Activated T-cell treated with anti-CD3 and anti-CD28 coated beads for 4 hours (primary cell): ENCODE results near the gene FBXO33.

Source experiments
- DNase-seq: peaks from one replicate; pipeline ENCODE4 v3.0.0-alpha.2; 2020

Gene FBXO33

DNA sequence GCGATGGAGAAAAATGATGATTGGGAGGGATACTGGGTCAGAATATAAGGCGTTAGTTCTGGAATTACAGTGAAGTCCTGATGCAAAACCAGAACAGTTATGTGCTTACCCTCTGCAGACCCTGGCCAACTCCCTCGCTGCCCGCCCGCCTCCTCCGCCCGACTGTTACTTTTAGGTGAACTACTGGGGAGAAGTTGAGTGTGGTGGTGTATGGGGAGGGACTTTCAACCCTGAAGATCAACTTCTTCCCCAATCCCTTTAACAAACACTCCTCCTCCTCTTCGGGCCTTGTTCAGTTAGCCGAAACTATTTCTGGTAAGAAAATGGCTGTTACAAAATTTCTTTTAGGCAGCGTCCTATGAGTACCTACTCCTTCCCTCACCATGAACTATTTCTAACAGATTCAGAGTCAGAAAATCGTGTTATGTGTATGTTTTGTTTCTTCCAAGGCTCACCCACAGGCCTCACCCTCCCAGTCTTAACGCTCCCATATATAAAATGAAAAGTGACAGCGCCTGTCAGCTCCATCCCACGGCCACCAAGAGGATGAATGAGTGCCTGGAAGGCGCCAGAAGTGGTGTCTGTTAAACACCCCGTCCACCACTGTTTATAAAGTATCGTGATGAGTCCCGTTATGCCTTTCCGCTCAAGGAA, 1.3 kb downstream of the FBXO33 start:
- DNase-seq, result no peak

DNA sequence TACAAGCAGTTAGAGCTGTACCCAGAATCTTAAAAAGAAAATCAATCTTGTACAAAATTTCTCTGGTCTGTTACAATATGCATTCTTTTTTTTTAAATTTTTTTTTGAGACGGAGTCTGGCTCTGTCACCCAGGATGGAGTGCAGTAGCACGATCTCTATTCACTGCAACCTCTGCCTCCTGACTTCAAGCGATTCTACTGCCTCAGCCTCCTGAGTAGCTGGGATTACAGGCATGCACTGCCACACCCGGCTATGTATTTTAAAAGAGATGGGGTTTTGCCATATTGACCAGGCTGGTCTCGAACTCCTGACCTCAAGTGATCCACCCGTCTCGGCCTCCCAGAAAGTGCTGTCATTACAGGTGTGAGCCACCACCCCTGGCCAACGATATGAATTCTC, 4.1 kb downstream of the FBXO33 start:
- no peak for DNase-seq

DNA sequence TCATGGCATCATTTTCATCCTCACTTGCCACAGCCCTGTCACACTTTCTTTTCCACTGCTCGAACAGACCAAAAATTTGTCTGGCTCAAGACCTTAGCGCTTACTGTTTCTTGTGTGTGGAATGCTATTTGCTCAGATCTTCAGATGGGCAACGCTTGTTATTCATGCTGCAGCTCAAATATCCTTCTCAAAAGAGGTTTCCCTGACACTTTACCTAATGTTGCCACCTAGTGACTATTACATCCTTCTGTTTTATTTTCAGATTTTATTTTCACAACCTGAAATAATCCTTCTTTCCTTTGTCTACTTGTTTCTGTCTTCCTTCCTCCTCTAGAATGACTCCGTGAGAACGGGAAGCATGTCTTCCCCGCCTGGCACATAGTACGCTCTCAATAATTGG, 5.6 kb downstream of the FBXO33 start:
- DNase-seq, result no peak

DNA sequence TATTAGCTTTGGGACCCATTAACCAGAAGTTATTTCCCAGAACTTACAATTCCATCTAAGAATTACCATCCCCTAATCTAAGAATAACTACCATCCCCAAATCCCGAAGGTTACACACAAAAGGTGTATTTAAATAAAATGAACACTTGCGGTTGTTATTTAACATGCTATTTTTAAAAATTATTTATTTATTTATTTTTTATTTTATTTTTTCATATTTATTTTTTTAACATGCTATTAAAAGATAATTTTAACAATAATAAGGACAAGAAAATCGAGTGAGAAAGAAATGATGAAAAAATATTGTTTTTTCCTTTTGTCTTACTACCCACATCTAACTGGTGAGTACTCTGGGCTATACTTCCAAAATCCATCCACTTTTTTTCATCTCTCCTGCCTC, 6.3 kb downstream of the FBXO33 start:
- no peak for DNase-seq

DNA sequence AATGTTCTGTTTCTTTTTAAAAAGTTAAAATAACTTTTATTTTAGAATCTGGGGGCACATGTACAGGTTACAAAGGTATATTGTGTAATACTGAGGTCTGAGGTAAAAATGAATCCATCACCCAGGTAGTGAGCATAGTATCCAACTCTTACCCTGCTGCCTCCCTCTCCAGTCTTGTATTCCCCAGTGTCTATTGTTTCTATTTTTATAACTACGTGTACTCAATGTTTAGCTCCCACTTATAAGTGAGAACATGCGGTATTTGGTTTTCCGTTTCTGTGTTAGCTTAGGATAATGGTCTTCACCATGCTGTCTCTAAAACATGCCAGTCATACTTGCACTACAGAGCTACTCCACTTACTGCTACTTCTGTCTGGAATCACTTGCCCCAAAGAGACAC, 8.4 kb downstream of the FBXO33 start:
- no peak for DNase-seq

DNA sequence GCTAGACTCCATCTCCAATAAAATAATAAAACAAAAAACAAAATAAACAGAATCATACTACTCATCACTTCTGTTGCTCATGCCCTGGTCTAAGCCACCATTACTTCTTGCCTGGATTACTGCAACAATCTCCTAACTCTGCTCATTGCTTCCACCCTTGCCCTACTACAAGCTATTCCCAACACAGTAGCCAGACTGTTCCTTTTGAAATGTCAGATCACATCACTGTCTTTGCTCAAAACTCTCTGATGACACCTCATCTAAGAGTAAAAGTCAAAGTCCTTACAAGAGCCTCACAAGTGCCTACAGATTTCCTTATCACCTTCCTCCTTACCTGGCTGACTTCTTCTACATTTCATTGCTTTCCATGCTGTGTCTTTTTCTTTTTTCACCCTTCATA, 10.0 kb downstream of the FBXO33 start:
- no peak for DNase-seq

DNA sequence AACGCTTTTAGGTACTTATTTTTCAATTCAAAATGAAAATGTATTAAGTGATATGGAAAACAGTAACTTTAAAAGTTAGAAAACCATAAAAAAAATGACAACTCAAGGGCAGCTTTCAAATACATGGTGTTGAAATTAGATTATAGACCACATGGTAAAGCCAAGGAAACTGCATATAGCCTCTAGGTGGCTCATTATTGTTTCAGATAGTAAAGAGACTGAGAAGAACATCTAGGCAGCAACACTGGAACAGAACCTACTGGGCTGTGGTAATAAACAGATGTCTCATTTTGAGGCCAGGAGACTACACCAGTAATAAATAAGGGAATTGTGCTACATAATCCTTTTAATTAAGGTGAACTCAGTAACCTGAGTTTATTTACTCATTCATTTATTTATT, 13.0 kb downstream of the FBXO33 start:
- DNase-seq, result no peak

DNA sequence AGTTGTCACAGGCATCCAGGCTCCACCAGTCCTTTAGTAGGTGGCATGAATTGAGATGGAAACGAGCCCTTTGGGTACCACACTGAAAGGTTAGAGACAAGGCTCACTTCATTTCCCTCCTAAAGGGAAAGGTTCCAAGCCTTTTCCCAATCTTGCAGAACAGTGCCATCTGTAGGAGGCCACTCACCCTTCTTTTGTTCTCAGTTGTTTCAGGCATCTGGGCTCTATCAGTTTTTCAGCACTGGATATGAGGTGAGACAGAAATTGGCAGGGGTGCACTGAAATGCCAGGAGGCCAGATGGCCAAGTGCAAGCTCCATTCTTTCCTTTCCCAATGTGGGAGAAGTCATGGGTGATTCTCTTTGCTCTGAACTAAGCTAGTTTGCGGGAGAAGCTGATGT, 15.2 kb downstream of the FBXO33 start:
- DNase-seq, result no peak

DNA sequence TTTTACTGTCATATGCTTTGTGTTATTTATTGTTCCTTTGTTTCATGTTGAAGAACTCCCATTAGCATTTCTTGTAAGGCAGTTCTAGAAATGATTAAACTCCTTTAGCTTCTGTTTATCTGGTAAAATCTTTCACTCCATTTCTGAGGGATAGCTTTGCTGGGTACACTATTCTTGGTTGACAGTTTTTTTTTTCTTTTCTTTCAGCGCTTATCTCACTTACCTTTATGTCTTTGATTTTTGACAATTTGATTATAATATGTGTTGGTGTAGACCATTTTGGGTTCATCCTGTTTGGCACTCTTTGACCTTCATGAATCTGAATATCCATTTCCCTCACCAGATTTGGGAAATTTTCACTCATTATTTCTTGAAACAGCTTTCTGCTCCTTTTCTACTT, 16.2 kb downstream of the FBXO33 start:
- no peak for DNase-seq

DNA sequence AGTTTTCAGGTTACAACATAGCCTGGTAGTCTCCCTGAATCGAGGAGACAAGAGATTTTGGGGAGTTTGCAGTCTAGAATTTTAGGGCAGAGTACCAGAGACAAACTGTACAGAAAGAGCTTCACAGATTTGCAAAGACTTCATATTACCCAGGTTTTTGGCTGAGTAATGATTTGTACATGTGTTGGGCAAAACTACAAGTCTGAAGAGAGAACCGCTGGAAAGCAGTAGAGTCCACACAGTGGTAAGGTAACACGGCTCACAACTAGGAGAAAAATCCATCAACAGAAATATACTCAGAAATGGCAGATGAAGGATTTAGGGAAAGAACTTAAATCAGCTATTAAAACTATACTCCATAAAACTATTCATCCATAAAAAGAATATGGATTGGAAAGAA, 25.7 kb downstream of the FBXO33 start:
- no peak for DNase-seq

DNA sequence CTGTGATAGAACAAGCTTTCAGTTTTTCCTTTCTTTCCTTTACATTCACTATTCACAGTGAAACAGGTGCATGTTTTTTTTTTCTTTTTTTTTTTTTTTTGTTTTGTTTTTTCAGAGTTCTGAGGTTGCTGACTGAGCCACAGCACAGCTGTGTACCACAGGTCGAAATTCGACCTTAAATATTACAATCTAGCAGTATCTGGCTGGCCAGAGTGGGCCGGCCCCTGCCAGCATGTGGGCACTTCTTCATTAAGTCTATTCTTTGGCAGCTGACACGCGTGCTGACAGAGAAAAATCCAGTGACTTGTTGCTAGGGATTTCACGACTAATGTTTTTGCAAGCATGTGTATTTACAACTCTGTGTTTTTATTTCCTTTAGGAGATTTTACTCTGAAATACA, 33.9 kb downstream of the FBXO33 start:
- DNase-seq, result no peak

DNA sequence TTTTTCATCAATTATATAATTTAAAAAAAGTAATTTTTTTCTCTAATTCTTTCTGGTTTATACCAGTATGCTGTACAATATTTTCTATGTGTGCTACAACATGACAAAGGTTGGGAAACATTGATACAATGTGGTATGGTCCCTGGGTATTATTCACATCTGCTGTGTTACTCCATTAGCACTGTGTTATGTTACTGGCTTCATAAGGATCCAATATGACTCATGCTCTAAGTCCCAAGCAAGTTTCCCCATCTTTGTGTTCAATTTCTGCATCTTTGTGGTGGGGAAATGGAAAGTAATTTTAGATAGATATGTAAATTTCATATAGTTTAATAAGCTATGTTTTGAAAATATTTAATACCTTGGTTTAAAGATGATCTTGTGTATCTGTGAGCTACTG, 35.8 kb downstream of the FBXO33 start:
- no peak for DNase-seq

DNA sequence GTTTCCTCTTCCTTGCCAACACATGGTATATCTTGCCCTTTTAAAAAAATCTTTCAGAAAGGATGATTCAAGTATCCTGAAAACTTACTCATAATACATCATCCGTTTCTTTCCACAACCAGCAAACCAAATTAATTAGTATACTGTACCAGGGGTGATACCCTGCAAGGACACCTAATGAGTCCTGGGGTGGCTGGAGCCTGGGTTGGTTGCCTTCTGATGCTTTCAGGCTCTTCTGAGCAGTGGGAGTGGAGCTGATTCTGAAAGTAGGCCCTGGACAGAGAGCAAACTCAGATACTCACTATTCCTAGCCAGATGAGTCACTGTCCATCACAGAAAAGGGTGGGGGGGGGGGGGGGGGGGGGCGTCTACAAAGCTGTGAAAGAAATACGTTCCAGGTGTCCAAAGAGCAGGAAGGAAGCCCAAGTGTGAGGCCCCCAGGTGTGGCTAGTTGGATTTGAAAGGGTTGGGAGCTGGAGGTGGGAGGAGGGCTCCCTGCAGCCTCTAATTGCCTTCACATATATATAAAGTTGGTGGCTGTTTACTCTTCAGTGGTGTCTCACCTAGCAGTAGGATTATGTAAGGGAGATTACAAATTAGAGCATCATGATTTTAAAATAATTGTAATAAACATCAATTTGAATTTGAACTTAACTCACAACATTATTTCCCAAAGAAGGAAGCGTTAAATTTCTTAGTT, 36.5 kb downstream of the FBXO33 start:
- DNase-seq, result no peak

DNA sequence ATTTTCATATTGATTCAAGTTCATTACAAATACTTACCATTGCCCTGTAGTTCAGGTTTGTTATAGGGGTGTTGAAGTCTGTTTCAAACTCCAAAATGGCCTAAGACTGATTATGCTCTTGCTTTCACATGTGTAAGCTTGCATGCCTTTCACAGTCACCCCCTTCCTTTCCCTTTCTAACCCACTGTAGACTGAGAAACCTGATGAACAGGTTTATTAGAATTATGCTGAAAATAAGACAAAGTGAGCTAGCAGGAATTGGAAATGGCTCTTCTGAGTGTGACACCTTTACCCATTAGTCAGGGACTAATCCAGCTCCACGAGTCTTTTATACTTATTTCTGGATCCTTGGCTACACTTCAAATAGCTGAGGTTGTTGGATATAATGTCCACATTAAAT, 38.9 kb downstream of the FBXO33 start:
- no peak for DNase-seq

DNA sequence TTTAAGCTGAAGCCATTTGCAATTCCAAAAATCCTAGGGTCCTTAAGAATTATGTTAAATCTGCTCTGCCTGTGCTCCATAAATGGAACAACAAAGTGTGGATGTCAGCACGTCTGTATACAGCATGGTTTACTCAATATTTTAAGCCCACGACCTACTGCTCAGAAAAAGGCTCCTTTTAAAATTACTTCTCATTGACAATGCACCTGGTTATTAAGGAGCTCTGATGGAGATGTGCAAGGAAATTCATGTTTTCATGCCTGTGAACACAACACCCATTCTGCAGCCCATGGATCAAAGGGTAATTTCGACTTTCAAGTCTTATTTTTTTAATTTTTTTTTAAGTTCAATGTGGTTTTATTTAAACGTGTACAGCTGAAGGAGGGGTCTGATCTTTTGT, 48.1 kb downstream of the FBXO33 start:
- no peak for DNase-seq

DNA sequence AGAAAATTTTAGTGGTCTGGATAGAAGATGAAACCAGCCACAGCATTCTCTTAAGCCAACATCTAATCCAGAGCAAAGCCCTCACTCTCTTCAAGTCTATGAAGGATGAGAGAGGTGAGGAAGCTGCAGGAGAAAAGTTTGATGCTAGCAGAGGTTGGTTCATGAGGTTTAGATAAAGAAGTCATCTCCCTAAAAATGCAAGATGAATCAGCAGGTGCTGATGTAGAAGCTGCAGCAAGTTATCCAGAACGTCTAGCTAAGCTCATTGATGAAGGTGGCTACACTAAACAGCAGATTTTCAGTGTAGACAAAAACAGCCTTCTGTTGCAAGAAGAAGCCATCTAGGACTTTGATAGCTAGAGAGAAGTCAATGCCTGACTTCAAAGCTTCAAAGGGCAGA, 48.5 kb downstream of the FBXO33 start:
- DNase-seq, result no peak

DNA sequence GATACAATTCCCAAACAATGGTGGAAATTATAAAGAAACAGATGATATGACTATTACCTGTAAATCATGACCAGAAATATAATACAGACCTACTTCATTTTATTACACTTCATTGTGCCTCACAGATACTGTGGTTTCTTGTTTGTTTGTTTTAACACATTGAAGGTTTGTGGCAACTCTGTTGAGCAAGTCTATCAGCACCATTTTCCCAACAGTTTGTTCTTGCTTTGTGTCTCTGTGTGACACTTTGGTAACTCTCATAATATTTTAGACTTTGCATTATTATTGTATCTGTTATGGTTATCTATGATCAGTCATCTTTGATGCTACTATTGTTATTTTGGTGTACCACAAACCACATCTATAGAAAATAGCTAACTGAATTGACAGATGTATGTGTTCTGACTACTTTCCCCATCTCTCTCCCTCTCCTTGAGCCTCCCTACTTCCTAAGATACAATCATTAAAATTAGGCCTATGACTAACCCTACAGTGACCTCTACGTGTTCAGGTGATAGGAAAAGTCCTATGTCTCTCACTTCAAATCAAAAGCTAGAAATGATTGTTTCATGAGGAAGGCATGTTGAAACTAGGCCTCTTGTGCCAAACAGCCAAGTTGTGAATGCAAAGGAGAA, 49.1 kb downstream of the FBXO33 start:
- DNase-seq, result no peak

DNA sequence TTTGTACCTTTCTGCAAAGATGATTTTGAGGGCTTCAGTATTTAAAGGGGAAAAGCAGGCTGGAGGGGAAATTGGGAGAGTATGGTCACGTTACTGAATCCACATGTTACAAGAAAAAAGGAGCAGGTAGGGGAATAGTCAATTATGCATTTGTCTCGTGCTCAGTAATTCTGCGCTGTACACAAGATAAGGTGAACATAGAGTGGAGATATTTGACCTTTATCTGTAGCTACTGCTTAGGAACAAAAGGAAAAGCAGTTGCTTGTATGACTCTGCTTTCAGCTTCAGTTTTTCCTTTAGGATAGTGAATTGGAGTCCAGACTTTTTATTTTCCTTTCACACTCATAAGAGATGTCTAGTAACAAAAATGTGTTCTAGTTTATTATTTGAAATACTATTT, 49.8 kb downstream of the FBXO33 start:
- no peak for DNase-seq

DNA sequence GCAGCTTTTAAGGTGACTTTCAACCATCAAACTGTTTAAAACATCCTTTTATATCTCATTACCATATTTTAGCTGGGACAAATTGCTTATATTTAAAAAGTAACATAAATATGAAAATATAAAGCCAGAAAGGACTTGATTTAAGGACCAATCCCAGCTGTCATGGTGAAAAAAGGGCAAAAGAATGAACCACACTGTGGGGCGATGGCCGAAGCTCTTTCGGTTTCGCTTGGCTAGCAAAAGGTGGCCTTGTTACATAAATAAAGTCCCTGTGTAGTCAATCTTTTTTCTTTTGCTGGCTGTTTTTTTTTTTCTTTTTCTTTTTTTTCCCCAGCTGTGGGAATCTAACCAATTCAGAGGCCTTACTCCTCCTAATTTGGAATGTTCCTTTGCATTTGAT, 50.9 kb downstream of the FBXO33 start:
- no peak for DNase-seq

DNA sequence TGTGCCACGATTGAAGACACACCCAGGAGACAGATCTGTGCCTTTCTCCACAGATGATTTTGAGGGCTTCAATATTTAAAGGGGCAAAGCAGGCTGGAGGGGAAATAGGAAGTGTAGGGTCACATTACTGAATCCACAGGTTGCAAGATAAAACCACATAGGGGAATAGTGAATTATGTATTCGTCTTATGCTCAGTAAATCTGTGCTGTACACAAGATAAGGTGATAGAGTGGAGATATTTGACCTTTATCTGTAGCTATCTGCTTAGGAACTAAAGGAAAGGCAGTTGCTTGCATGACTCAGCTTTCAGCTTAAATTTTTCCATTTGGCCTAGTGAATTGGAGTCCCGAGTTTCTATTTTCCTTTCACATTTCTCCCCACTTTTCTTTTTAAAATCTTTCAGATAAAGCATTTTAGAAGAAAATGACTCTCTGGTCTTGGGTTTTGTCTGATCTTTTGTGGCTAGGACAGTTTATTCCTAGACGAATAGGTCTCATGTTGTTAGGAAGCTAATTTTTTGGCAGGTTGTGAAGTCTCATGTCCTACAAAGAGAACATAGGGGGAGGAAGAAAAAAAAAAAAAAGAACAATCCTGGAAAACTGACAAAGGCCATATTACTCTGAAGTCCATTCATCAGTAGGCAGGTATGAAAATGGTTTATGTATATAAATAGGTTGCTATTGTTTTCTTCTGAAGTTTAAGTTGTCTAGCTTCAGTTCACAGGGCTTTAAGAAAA, 55.4 kb downstream of the FBXO33 start:
- DNase-seq, result no peak

DNA sequence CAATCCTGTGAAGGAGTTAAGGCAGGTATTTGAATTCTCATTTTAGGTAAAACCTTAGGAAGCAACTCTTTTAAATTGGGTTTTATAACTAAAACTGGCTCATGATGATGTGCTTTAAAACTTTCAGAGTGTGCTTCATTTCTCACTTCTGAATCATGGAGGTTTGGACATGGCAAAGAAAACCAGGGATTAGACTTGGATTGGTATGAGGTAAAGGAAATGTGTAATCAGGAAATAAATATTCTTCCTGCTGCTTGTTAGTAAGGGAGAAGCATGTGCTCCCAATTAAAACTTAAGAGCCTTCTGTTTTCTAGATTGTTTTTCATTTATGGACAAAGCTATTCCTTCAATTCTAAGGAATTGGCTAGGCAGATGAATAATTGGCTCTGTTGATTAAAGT, 57.4 kb downstream of the FBXO33 start:
- DNase-seq, result no peak

DNA sequence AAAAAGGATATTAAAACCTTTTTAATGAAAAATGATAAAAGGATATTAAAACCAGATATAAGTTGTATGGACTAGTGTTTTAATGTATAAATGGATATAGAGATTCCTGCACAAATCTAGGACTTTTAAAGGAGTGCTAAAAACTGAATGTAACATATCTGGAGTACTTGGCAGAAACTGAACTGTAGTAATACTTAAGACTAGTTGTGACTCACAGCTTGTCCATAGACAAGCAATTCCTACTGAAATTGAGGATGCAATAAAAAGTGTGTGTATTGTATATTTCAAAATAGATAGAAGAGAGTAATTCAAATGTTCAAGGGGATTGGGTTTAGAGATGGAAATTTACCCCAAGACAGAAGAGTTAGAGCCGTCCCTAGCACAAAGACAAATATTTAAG, 59.6 kb downstream of the FBXO33 start:
- no peak for DNase-seq

DNA sequence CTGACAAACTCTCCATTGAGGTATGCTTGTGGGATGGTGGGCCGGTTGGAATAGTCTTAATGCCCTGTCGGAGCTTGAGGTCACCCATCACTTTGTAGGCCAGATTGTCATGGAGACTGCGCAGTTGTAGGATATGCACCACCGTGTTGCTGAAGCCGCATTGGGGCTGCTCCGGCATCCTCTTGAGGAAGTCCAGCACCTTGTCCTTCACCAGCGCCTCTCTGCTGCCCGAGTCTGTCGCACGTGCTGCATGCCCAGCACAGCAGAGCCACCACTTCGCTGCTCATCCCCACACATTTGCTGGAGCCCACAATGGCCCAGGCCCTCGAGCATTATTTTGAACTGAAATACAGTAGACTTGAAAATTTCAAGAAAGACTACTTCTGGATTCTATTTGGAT, 61.8 kb downstream of the FBXO33 start:
- no peak for DNase-seq

DNA sequence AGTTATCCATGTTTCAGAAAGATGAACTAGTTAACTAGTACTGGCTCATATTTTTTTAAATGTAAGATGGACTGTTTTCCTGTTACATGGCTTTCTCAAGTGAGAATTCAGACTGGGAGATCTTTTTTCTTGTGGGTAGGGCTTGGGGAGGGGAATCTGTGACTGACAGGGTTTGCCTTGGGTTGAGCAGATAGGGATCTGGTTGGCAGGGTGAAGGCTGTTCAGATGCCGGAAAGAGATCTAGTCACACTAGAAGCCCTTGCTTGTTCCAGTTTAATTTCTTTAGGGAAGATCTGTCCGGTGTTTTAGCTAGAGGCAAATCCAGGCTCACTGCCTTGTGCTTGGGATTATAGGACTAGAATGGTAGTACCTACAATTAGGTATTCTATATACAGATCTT, 63.2 kb downstream of the FBXO33 start:
- no peak for DNase-seq
